HAP-1 (cell line): ENCODE data around the gene SLC18B1.
A peak's percentile ranks its signal among the peaks of the same experiment; 100 is the strongest.

Experiments used
- DNase-seq, 2 experiments: peaks; one replicate each; pipeline ENCODE4 v3.0.0-alpha.2; 2016 to 2020; ENCODE audit warnings: low spot score in 2 of 2
- H3K27me3 ChIP-seq: fragments of 250-450 bp; sonication (Bioruptor Pico); 2 replicates; pipeline ENCODE4 v1.5.1; 2020; ENCODE audit warnings: low read depth, mild to moderate bottlenecking, moderate library complexity
- H3K36me3 ChIP-seq: fragments of 250-450 bp; sonication (Bioruptor Pico); replicated peaks from 2 replicates; pipeline ENCODE4 v1.5.1; 2020; ENCODE audit warnings: mild to moderate bottlenecking
- H3K4me1 ChIP-seq: fragments of 250-450 bp; sonication (Bioruptor Pico); 2 replicates; pipeline ENCODE4 v1.5.1; 2020; ENCODE audit warnings: mild to moderate bottlenecking
- H3K4me3 ChIP-seq: fragments of 250-450 bp; sonication (Bioruptor Pico); 2 replicates; pipeline ENCODE4 v1.5.1; 2020; ENCODE audit warnings: mild to moderate bottlenecking, moderate library complexity
- H3K9me3 ChIP-seq: fragments of 250-450 bp; sonication (Bioruptor Pico); 2 replicates; pipeline ENCODE4 v1.5.1; 2020; ENCODE audit warnings: mild to moderate bottlenecking, moderate library complexity
- in situ Hi-C: fragments of 300-500 bp; cut with MboI; formaldehyde crosslinking; loops from 3 replicates; pipeline ENCODE4 v1.14.3; 2020; ENCODE audit warnings: low sequenced_read_pairs, inconsistent platforms, mixed read lengths

SLC18B1 gene

DNA sequence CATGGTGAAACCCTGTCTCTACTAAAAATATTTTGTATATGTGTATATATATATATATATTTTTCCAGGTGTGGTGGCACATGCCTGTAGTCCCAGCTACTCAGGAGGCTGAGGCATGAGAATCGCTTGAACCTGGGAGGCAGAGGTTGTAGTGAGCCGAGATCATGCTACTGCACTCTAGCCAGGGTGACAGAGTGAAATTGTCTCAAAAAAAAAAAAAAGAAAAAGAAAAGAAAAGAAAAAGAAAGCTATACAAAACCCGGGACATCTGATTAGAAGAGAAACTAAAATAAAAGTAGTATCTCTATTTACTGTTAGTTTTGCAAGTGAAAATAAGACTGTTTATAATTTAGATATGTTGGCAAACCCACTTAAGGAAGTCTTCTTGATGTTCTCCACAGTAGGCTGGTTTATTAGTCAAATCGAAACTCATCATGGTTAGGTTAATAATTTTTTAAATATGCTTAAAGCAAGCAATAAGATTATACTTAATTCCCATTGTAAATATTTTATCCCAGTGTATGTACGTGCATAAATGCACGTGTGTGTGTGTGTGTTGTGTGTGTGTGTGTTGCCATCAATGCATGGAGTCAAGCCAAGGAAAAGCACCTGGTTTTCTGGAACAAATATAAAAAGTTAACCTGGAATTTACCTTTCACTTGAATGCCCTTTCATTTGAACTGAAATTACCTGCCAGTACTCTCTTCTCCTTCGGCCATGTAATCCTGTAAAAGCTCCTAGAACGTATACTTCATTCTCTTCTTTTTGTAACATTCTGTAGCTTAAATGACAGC, 47.8 kb downstream of the SLC18B1 start:
- Histone ChIP-seq H3K36me3 (no peaks in the 10 kb centered on the region), H3K9me3 (no peaks in the 10 kb centered on the region), H3K4me1 (no peaks in the 10 kb centered on the region), H3K4me3 (no peak overlapping the region), H3K27me3 (no peaks in the 10 kb centered on the region; the same call in none of the 2 replicates)
- DNase-seq = no peak
- in situ Hi-C loops = no loop called here

DNA sequence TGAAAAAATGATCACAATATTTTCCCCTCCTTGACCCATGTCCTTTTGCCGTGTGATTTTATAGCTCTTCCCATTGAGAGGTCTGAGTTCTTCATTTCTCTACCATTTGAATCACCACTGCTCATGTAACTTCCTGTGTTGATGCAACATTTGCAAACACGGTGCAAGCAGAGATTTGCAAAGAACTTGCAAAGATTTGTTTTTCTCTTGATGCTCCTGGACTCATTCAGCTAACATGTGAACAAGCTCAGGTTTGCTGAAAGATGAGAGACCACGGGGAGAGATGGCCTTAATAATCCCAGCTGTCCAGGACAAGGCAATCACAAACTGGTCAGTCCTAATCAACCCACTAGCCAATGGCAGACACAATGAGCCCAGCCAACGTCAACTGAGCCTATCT, 49.3 kb downstream of the SLC18B1 start:
- Histone ChIP-seq H3K27me3 (no peaks in the 10 kb centered on the region; the same call in none of the 2 replicates), H3K4me1 (no peaks in the 10 kb centered on the region), H3K9me3 (no peaks in the 10 kb centered on the region), H3K4me3 (no peak overlapping the region), H3K36me3 (no peaks in the 10 kb centered on the region)
- in situ Hi-C loops = no loop called here
- no peak for DNase-seq

DNA sequence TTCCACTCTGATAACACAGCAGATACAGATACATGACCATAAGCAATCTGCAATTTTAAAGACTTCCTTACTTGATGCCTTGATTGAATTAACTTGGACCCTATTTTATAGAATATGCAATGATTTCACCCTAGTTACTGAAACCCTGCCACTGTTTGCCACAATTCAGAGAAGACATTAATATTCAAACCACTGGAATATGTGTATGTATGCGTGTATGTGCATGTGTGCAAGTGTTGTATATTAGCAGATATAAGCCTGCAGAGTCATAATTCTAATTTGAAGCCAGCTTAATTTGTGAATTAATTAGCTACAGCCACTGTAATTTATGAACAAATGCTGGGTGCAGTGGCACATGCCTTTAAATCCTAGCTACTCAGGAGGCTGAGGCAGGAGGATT, 50.0 kb downstream of the SLC18B1 start:
- no peaks in the 10 kb centered on the region; the same call in none of the 2 replicates for H3K27me3 ChIP-seq
- no peaks in the 10 kb centered on the region for H3K4me1 ChIP-seq
- H3K36me3 ChIP-seq = no peaks in the 10 kb centered on the region
- in situ Hi-C loops = no loop called here
- H3K9me3 ChIP-seq = no peaks in the 10 kb centered on the region
- no peak for DNase-seq
- H3K4me3 ChIP-seq = no peak overlapping the region

DNA sequence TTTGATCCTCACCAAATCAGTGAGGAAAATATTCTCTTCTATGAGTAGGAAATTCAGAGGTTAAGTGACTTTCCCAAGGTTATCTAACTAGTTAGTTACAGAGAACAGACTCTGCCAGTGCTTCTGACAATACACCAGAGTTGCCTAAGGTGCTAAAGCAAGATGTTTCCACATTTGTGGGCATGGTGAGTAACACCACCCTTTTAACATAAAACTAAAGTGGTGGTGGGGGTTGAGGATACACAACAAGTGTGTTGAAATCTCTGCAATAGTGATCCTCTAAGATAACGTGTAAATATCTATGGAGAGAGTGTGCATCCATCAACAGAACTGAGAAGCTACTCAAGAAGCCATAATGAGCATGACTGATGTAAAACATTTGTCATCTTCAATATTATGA, 52.4 kb downstream of the SLC18B1 start:
- no peaks in the 10 kb centered on the region for H3K36me3 ChIP-seq
- H3K4me3 ChIP-seq = no peak overlapping the region
- H3K4me1 ChIP-seq = no peaks in the 10 kb centered on the region
- H3K27me3 ChIP-seq = no peaks in the 10 kb centered on the region; the same call in 1 of the 2 replicates
- DNase-seq = no peak
- no peaks in the 10 kb centered on the region for H3K9me3 ChIP-seq
- in situ Hi-C loops = no loop called here

DNA sequence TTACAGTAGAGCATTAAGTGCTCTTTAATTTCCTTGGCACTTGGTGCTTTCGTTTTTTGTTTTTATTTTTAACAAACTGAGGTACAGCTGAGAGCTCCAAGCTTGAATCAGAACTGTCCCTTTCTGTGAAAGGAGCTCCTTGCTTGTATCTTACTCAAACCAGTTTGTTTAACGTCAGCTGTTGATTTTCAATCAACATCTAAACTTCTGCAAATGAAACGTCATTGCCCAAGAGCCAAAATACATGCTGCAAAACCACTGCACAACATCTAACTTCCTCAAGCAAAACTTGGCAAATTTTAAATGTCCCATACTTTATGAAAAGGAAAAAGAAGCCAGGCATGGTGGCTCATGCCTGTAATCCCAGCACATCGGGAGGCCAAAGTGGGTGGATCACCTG, 55.9 kb downstream of the SLC18B1 start:
- in situ Hi-C loops = no loop called here
- no peaks in the 10 kb centered on the region for H3K9me3 ChIP-seq
- H3K27me3 ChIP-seq = no peaks in the 10 kb centered on the region; the same call in 1 of the 2 replicates
- no peak overlapping the region for H3K4me3 ChIP-seq
- no peak for DNase-seq
- no peaks in the 10 kb centered on the region for H3K4me1 ChIP-seq
- H3K36me3 ChIP-seq = no peaks in the 10 kb centered on the region

DNA sequence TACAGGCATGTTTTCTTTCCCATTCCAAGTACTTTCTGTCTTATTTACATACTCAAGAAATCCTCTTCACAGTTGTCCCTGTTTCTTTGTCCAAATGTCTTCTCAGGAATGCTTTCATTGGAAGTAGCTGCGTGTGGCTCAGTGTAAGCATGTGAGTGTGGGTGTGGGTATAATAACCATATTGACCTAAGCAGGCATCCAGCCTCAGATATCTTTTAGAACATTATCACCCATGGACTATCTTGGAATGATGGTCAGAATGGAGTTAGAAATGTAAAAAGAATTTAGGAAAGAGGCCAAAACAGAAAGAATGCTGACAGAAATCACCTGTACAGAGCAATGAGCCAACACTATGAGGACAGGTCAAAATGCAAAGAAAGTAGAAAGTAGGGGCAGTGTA, 57.2 kb downstream of the SLC18B1 start:
- Histone ChIP-seq H3K27me3 (no peaks in the 10 kb centered on the region; the same call in 1 of the 2 replicates), H3K36me3 (no peaks in the 10 kb centered on the region), H3K4me1 (peaks cover 7% of the 10 kb centered on the region), H3K9me3 (no peaks in the 10 kb centered on the region), H3K4me3 (no peak overlapping the region)
- no peak for DNase-seq
- in situ Hi-C loops = no loop called here

DNA sequence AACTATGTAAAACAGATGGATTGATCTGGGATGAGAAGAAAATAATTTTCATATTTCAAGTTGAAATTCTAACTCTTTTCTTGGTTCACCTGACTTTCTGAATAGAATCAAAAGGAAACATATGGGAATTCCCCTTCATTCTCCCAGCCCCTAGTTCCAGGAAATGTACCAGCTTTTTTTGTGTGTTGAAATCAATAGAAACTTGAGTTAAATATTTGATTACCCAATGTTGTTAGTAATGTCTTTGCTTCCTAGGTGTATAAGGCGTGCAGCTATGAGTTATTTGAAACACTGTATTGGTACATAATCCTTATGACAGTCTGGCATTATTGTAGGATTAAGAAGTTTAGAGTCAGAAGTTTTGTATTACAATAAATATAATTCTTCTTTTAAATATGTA, 62.2 kb downstream of the SLC18B1 start:
- no peaks in the 10 kb centered on the region for H3K9me3 ChIP-seq
- peaks cover 10% of the 10 kb centered on the region for H3K4me1 ChIP-seq
- peak in 1 of 2 experiments; percentile 13 for DNase-seq
- H3K4me3 ChIP-seq = no peak overlapping the region
- in situ Hi-C loops = no loop called here
- H3K36me3 ChIP-seq = no peaks in the 10 kb centered on the region
- no peaks in the 10 kb centered on the region for H3K27me3 ChIP-seq

DNA sequence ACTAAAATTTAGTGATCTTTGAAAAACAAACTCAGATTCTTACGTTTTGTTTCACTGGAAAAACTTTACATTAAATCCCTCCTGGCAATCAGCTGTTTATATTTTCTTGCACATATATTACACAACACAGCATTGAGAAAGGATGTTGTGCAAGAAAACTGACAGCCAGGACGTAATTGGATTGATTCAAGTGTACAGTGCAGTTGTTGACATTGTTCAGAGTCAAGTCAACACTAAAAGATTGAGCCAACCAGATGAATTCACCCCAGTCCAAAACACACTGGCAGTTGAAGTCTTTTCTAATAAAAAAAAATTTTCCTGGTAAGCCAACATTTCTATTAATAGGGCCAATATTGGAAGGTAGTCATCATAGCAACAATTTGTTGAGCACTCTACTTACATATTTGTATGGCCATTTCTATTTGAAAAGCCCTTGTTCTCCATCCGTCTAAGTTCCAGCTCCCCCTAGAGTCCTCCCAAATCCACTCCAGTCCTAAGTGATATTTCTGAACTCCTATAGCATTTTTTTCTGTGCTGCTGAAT, 63.7 kb downstream of the SLC18B1 start:
- no peaks in the 10 kb centered on the region for H3K27me3 ChIP-seq
- H3K4me3 ChIP-seq = no peak overlapping the region
- no peaks in the 10 kb centered on the region for H3K9me3 ChIP-seq
- H3K4me1 ChIP-seq = peaks cover 10% of the 10 kb centered on the region
- in situ Hi-C loops = no loop called here
- DNase-seq = no peak
- H3K36me3 ChIP-seq = no peaks in the 10 kb centered on the region

DNA sequence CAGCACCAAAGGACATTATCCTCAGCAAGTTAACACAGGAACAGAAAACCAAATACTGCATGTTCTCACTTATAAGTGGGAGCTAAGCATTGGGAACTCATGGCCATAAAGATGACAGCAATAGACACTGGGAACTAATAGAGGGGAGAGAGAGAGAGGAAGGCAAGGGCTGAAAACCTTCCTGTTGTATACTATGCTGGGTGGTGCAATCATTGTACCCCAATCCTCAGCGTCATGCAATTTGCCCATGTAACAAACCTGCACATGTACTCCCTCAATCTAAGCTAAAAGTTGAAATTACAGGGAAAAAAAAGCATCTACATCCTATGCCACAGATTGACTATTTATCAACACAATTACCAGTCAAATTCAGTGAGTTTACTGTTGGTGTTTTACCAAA, 64.6 kb downstream of the SLC18B1 start:
- Histone ChIP-seq H3K36me3 (no peaks in the 10 kb centered on the region), H3K27me3 (no peaks in the 10 kb centered on the region), H3K4me1 (peaks cover 10% of the 10 kb centered on the region), H3K9me3 (no peaks in the 10 kb centered on the region), H3K4me3 (no peak overlapping the region)
- no peak for DNase-seq
- in situ Hi-C loops = no loop called here

DNA sequence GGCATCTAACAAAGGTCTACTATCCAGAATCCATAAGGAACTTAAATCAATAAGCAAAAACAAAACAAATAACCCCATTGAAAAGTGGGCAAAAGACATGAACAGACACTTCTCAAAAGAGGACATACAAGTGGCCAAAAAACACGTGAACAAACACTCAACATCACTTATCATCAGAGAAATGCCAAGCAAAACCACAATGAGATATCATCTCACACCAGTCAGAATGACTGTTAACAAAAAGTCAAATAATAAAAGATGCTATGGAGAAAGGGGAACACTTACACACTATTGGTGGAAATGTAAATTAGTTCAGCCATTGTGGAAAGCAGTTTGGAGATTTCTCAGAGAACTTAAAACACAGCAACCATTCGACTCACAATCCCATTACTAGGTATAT, 65.2 kb downstream of the SLC18B1 start:
- H3K9me3 ChIP-seq = no peaks in the 10 kb centered on the region
- H3K4me1 ChIP-seq = peaks cover 10% of the 10 kb centered on the region
- no peaks in the 10 kb centered on the region for H3K27me3 ChIP-seq
- H3K36me3 ChIP-seq = no peaks in the 10 kb centered on the region
- no peak for DNase-seq
- no peak overlapping the region for H3K4me3 ChIP-seq
- in situ Hi-C loops = no loop called here

DNA sequence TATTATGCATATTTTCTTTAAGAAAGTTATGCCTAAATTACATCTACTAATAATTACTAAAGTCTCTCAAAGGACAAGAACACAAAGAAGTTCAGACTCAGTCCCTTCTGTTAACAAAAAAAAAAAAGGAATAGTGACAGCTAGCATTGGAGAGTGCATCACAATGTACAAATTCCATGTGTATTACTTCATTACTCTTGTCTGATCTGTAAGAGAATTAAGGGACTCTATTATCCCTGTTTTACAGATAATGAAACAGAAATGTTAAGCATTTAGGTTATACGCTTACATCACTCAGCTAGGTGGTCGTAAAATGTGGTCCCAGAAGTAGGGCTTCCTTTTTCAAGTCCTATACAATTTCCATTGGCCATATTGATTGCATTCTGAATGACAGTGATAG, 67.4 kb downstream of the SLC18B1 start:
- DNase-seq = no peak
- in situ Hi-C loops = no loop called here
- H3K9me3 ChIP-seq = no peaks in the 10 kb centered on the region
- H3K27me3 ChIP-seq = no peaks in the 10 kb centered on the region
- no peak overlapping the region for H3K4me3 ChIP-seq
- H3K36me3 ChIP-seq = no peaks in the 10 kb centered on the region
- H3K4me1 ChIP-seq = peaks cover under 1% of the 10 kb centered on the region; the same call in 1 of the 2 replicates

DNA sequence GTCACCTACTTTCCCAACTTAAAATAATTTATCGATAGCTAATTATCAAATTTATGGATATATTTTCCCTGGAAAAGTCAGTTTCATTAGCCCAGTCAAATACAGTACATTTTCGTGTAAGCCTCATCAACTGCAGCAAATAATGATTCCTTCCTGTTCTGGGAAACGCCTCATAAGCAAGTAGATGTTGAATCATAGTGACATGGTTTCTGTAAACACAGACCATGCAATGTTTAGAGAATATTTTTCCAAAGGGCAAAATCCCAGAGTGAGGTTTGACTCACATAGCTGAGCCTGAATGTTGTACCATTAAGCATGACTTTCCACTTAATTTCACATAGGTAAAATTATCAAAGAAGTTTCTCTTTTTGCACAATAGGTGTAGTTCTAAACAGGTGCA, 67.9 kb downstream of the SLC18B1 start:
- H3K4me3 ChIP-seq = no peak overlapping the region
- H3K4me1 ChIP-seq = no peaks in the 10 kb centered on the region
- DNase-seq = no peak
- no peaks in the 10 kb centered on the region for H3K9me3 ChIP-seq
- no peaks in the 10 kb centered on the region for H3K36me3 ChIP-seq
- in situ Hi-C loops = no loop called here
- no peaks in the 10 kb centered on the region for H3K27me3 ChIP-seq

DNA sequence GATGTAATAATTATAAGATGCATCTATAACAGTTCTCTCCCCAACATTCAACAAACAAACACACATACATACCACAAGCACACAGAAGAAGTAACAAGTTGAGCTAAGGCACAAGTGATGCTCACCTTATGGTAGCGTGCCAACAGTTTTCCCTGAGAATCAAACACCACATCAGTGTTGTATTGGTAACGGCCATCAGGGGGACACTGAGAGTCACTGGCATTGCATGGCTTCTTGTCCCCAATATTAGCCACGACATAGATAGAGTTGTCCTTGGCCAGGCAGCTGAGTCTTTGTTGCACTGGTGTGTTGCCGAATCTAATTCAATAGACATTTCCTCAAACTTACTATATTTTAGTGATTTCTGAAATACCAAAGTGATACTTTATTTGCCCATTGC, 69.8 kb downstream of the SLC18B1 start:
- Histone ChIP-seq H3K4me3 (no peak overlapping the region), H3K4me1 (no peaks in the 10 kb centered on the region), H3K27me3 (no peaks in the 10 kb centered on the region), H3K36me3 (no peaks in the 10 kb centered on the region), H3K9me3 (no peaks in the 10 kb centered on the region)
- in situ Hi-C loops = no loop called here
- DNase-seq = no peak

DNA sequence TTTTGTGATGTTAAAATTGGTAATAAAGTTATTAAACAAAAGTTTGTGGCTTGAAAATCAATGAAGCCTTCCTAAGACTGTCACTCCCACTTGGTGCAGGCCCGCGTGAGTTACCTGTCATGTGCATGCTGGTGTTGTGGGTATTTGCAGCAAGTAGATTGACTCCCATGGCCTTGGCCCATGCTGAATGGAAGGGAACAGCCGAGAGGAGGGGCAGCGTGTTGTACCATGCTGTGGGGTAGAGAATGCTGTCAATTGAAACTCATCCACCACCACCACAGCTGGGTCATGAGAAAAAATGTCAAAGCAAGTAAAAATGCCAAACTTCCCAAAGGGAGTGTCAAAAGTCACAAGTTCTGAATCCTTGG, 71.8 kb downstream of the SLC18B1 start:
- H3K4me1 ChIP-seq = no peaks in the 10 kb centered on the region
- in situ Hi-C loops = no loop called here
- no peaks in the 10 kb centered on the region for H3K36me3 ChIP-seq
- H3K9me3 ChIP-seq = no peaks in the 10 kb centered on the region
- no peaks in the 10 kb centered on the region for H3K27me3 ChIP-seq
- no peak overlapping the region for H3K4me3 ChIP-seq
- DNase-seq = no peak
